Panc1 (cell line): ENCODE results near the gene RHBDF2. TPM values are rescaled to one million over a fixed set of nuclear protein-coding genes. Genes with fewer than 3 reads are reported as not detected.

ENCODE experiments used
- ATAC-seq: fragments of 200-7000 bp; cut with Tn5 transposase; 2 replicates; pipeline ENCODE4 v1.9.1; 2020; ENCODE audit warnings: mild to moderate bottlenecking, moderate library complexity
- BruUV-seq: library from RNA; stranded (reverse); fragments of 400-500 nt; replicated peaks from 2 replicates; lab custom pipeline; 2021; lab: Mats Ljungman, UMichigan
- CTCF ChIA-PET: fragments of 300-600 bp; sonication (Branson Sonifier 250); formaldehyde crosslinking; loops from one replicate; lab custom pipeline; 2022; ENCODE audit warnings: antibody characterized with exemption; lab: Charles Lee
- POLR2A ChIA-PET: fragments of 300-600 bp; sonication (Branson Sonifier 250); formaldehyde crosslinking; loops from one replicate; lab custom pipeline; 2022; ENCODE audit warnings: antibody characterized with exemption; lab: Charles Lee
- DNase-seq: peaks from one replicate; pipeline ENCODE4 v3.0.0-alpha.2; 2010; ENCODE audit warnings: low read depth, low spot score
- H3K27ac ChIP-seq: 2 replicates; pipeline ENCODE4 v1.5.1; 2011; ENCODE audit warnings: mild to moderate bottlenecking, low read length, inconsistent platforms
- H3K27me3 ChIP-seq: fragments of 200-500 bp; sonication (Bioruptor generic); 2 replicates; pipeline ENCODE4 v1.6.0; 2014; ENCODE audit warnings: low read length, inconsistent platforms; ENCODE audit not compliant: control insufficient read depth, insufficient read depth
- H3K36me3 ChIP-seq: fragments of 200-500 bp; sonication (Bioruptor generic); 2 replicates; pipeline ENCODE4 v1.5.1; 2014; ENCODE audit warnings: inconsistent platforms, mild to moderate bottlenecking, low read length, moderate library complexity; ENCODE audit not compliant: control insufficient read depth, insufficient read depth
- H3K4me1 ChIP-seq: 2 replicates; pipeline ENCODE4 v1.5.1; 2011; ENCODE audit warnings: inconsistent platforms, mild to moderate bottlenecking, low read length, moderate library complexity; ENCODE audit not compliant: control insufficient read depth, insufficient read depth
- H3K4me3 ChIP-seq, 2 experiments: 2 replicates each; pipeline ENCODE4 v1.5.1; 2011 to 2012; ENCODE audit warnings: low read depth in 2 of 2, low read length in 2 of 2, mild to moderate bottlenecking in 2 of 2, inconsistent platforms in 1 of 2, moderate library complexity in 1 of 2
- H3K9me3 ChIP-seq: fragments of 200-500 bp; sonication (Bioruptor generic); 2 replicates; pipeline ENCODE4 v1.5.1; 2014; ENCODE audit warnings: low read depth, mild to moderate bottlenecking, inconsistent platforms, low read length, moderate library complexity; ENCODE audit not compliant: control insufficient read depth, insufficient read depth
- POLR2AphosphoS5 ChIP-seq: IDR thresholded peaks from 2 replicates; pipeline ENCODE4 v1.6.1; 2012; ENCODE audit warnings: mild to moderate bottlenecking, low read depth, low read length, moderate library complexity
- SIN3A ChIP-seq: IDR thresholded peaks from 2 replicates; pipeline ENCODE4 v1.6.1; 2012; ENCODE audit warnings: low read depth, mild to moderate bottlenecking, low read length, moderate library complexity, borderline replicate concordance; ENCODE audit not compliant: insufficient read depth
- TCF7L2 ChIP-seq: IDR thresholded peaks from 2 replicates; pipeline ENCODE4 v1.6.1; 2011; ENCODE audit warnings: mild to moderate bottlenecking, low read depth, low read length, inconsistent platforms
- in situ Hi-C: cut with HindIII; loops from 2 replicates; pipeline ENCODE4 v1.10.0; 2016; ENCODE audit warnings: low sequenced_read_pairs, low pct_unique_long_range_greater_than_20kb
- intact Hi-C: fragments of 100-400 bp; cut with micrococcal nuclease; formaldehyde crosslinking; loops from one replicate; pipeline ENCODE4 v1.10.0; 2022; ENCODE audit not compliant: unreplicated experiment
- total RNA-seq: library from RNA; stranded (reverse); gene quantifications from one replicate; pipeline ENCODE4 v1.2.1, GENCODE V29; 2021; ENCODE audit not compliant: unreplicated experiment
- TF ChIP-seq, protein P1 (sequence below), 2 experiments: IDR thresholded peaks; 2 replicates each; pipeline ENCODE4 v1.6.1; 2011 to 2012; ENCODE audit warnings: low read depth in 2 of 2, control low read depth in 1 of 2, low read length in 1 of 2, mild to moderate bottlenecking in 1 of 2, moderate library complexity in 1 of 2; ENCODE audit not compliant: insufficient read depth in 1 of 2
- TF ChIP-seq, protein P2 (sequence below): fragments of 450-650 bp; IDR thresholded peaks from 2 replicates; pipeline ENCODE4 v1.5.1; 2017; ENCODE audit warnings: mild to moderate bottlenecking

RHBDF2 gene
- total RNA-seq, 1 experiment from 2014 or later, result 67.8 TPM

DNA sequence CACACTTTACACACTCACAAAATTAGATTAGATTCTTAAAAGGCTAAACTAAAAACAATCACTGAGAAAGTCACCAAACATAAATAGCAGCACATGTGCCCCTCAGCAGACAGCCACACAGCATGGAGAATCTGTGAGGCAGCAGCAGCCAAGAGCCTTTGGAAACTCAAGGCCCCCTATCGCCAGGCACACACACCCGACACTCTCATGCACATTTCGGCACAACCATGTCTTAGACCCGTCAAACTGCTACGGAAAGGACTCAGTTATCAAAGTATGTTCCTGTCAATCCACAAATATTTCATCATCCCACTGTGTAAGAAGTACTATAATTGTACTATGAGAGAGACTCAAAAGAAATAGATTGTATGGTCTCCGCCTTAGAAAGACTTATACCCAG lies 69.2 kb downstream of the RHBDF2 start:
- no TSS peak for BruUV-seq
- Histone ChIP-seq H3K36me3 (no peaks in the 10 kb centered on the region), H3K4me3 (no peak overlapping the region), H3K27me3 (no peaks in the 10 kb centered on the region), H3K4me1 (0 out of 2 replicates have a peak, but pooled peaks cover 2% of the 10 kb centered on the region), H3K9me3 (no peaks in the 10 kb centered on the region), H3K27ac (no peak overlapping the region)
- CTCF ChIA-PET, result no interaction called here
- DNase-seq (no peak), ATAC-seq (no peak)
- POLR2A ChIA-PET, result no interaction called here
- in situ Hi-C loops (no loop called here), intact Hi-C loops (no loop called here)
- TF ChIP-seq, protein P1, sequence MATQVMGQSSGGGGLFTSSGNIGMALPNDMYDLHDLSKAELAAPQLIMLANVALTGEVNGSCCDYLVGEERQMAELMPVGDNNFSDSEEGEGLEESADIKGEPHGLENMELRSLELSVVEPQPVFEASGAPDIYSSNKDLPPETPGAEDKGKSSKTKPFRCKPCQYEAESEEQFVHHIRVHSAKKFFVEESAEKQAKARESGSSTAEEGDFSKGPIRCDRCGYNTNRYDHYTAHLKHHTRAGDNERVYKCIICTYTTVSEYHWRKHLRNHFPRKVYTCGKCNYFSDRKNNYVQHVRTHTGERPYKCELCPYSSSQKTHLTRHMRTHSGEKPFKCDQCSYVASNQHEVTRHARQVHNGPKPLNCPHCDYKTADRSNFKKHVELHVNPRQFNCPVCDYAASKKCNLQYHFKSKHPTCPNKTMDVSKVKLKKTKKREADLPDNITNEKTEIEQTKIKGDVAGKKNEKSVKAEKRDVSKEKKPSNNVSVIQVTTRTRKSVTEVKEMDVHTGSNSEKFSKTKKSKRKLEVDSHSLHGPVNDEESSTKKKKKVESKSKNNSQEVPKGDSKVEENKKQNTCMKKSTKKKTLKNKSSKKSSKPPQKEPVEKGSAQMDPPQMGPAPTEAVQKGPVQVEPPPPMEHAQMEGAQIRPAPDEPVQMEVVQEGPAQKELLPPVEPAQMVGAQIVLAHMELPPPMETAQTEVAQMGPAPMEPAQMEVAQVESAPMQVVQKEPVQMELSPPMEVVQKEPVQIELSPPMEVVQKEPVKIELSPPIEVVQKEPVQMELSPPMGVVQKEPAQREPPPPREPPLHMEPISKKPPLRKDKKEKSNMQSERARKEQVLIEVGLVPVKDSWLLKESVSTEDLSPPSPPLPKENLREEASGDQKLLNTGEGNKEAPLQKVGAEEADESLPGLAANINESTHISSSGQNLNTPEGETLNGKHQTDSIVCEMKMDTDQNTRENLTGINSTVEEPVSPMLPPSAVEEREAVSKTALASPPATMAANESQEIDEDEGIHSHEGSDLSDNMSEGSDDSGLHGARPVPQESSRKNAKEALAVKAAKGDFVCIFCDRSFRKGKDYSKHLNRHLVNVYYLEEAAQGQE (IDR thresholded peaks at IDR 0.05; ENCODE audit: insufficient read depth in 1 of 2, low read depth in 2 of 2, low read length in 1 of 2), result no peak
- no peak for TF ChIP-seq POLR2AphosphoS5
- TF ChIP-seq, protein P2, sequence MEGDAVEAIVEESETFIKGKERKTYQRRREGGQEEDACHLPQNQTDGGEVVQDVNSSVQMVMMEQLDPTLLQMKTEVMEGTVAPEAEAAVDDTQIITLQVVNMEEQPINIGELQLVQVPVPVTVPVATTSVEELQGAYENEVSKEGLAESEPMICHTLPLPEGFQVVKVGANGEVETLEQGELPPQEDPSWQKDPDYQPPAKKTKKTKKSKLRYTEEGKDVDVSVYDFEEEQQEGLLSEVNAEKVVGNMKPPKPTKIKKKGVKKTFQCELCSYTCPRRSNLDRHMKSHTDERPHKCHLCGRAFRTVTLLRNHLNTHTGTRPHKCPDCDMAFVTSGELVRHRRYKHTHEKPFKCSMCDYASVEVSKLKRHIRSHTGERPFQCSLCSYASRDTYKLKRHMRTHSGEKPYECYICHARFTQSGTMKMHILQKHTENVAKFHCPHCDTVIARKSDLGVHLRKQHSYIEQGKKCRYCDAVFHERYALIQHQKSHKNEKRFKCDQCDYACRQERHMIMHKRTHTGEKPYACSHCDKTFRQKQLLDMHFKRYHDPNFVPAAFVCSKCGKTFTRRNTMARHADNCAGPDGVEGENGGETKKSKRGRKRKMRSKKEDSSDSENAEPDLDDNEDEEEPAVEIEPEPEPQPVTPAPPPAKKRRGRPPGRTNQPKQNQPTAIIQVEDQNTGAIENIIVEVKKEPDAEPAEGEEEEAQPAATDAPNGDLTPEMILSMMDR, result no peak
- TF ChIP-seq TCF7L2, result no peak
- no peak for TF ChIP-seq SIN3A

DNA sequence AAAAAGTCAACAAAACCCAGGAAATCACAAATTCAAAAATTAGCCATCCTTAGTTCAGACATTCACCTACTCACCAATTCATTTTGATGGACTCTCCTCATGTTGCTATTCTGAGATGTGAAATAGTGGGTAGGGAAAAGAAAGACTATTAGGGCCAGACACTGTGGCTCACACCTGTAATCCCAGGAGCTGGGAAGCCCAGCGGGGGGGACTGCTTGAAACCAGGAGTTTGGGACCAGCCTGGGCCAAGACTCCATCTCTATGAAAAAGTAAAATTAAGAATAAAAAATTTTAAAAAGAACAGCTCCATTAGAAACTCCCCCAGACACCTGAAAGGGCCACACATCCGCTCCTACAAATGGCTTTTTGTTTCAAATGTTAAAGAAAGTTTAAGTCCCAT lies 69.7 kb downstream of the RHBDF2 start:
- H3K27me3 ChIP-seq, result no peaks in the 10 kb centered on the region
- 0 out of 2 replicates have a peak, but pooled peaks cover 2% of the 10 kb centered on the region for H3K4me1 ChIP-seq
- in situ Hi-C loops (no loop called here), intact Hi-C loops (no loop called here)
- H3K9me3 ChIP-seq, result no peaks in the 10 kb centered on the region
- no peaks in the 10 kb centered on the region for H3K36me3 ChIP-seq
- no TSS peak for BruUV-seq
- H3K4me3 ChIP-seq, result no peak overlapping the region
- ChIA-PET POLR2A (no interaction called here), CTCF (no interaction called here)
- H3K27ac ChIP-seq, result no peak overlapping the region
- no peak for TF ChIP-seq POLR2AphosphoS5
- TF ChIP-seq, protein P2, result no peak
- TF ChIP-seq SIN3A, result no peak
- TF ChIP-seq, protein P1 (IDR thresholded peaks at IDR 0.05; ENCODE audit: insufficient read depth in 1 of 2, low read depth in 2 of 2, low read length in 1 of 2), result no peak
- no peak for TF ChIP-seq TCF7L2
- ATAC-seq (no peak), DNase-seq (no peak)
